AG09309 (cell line): ENCODE results near the gene ARIH1.

Experiments
- DNase-seq: peaks from one replicate; pipeline ENCODE4 v3.0.0-alpha.2; 2010; ENCODE audit warnings: low read depth
- H3K4me3 ChIP-seq: 2 replicates; pipeline ENCODE4 v1.5.1; 2011; ENCODE audit warnings: mild to moderate bottlenecking, low read depth, low read length, moderate library complexity; ENCODE audit not compliant: control insufficient read depth
- CTCF ChIP-seq: IDR thresholded peaks from 2 replicates; pipeline ENCODE4 v1.5.1; 2011; ENCODE audit warnings: mild to moderate bottlenecking, low read depth, low read length, inconsistent platforms; ENCODE audit not compliant: insufficient read depth, control insufficient read depth; ENCODE audit errors: missing control alignments

The ARIH1 gene

GRCh38 chr15:72493220-72493619 lies 19.1 kb downstream of the ARIH1 start:
- no peak for DNase-seq
- no peak overlapping the region for H3K4me3 ChIP-seq
- TF ChIP-seq CTCF = no peak

- no peak for DNase-seq
- no peak for TF ChIP-seq CTCF
- no peak overlapping the region for H3K4me3 ChIP-seq
Observed at GRCh38 chr15:72495007-72495406, 20.9 kb downstream of the ARIH1 start.

- DNase-seq = no peak
- H3K4me3 ChIP-seq = no peak overlapping the region
- no peak for TF ChIP-seq CTCF
Observed at GRCh38 chr15:72496783-72497182, 22.7 kb downstream of the ARIH1 start.

- TF ChIP-seq CTCF = no peak
- H3K4me3 ChIP-seq = no peak overlapping the region
- no peak for DNase-seq
Observed at GRCh38 chr15:72497402-72497801, 23.3 kb downstream of the ARIH1 start.

GRCh38 chr15:72502220-72502809 lies 28.2 kb downstream of the ARIH1 start:
- DNase-seq = no peak
- no peak overlapping the region for H3K4me3 ChIP-seq
- no peak for TF ChIP-seq CTCF

GRCh38 chr15:72503147-72503546 lies 29.0 kb downstream of the ARIH1 start:
- H3K4me3 ChIP-seq = no peak overlapping the region
- TF ChIP-seq CTCF = no peak
- DNase-seq = no peak
